GM19452 (cell line): ENCODE measurements around the gene TMEM220.

Experiments used
- ATAC-seq: cut with Tn5 transposase; IDR thresholded peaks from one replicate; pipeline ENCODE4 v1.9.1; 2021; ENCODE audit not compliant: unreplicated experiment

TMEM220 gene

GRCh38 chr17:10729334-10730193, at the start of gene TMEM220:
Gene TMEM220, minus strand, starts transcription at chr17:10730023. Its CDS starts 172 bp downstream, at chr17:10729851.
- peak; percentile 81 for ATAC-seq

GRCh38 chr17:10779609-10780008, 49.8 kb upstream of the TMEM220 start:
- ATAC-seq, result no peak

GRCh38 chr17:10777890-10778289, 48.1 kb upstream of the TMEM220 start:
- ATAC-seq, result no peak

GRCh38 chr17:10777131-10777807, 47.4 kb upstream of the TMEM220 start:
- ATAC-seq, result no peak

GRCh38 chr17:10776381-10776780, 46.6 kb upstream of the TMEM220 start:
- no peak for ATAC-seq

GRCh38 chr17:10775740-10776356, 46.0 kb upstream of the TMEM220 start:
- ATAC-seq, result no peak

- no peak for ATAC-seq
Measured at GRCh38 chr17:10775058-10775457, 45.2 kb upstream of the TMEM220 start.

GRCh38 chr17:10773391-10773790, 43.6 kb upstream of the TMEM220 start:
- ATAC-seq, result no peak

- no peak for ATAC-seq
Measured at GRCh38 chr17:10772425-10773380, 42.9 kb upstream of the TMEM220 start.

- no peak for ATAC-seq
Measured at GRCh38 chr17:10771148-10771547, 41.3 kb upstream of the TMEM220 start.

- no peak for ATAC-seq
Measured at GRCh38 chr17:10769840-10770239, 40.0 kb upstream of the TMEM220 start.

- no peak for ATAC-seq
Measured at GRCh38 chr17:10768750-10769251, 39.0 kb upstream of the TMEM220 start.

- ATAC-seq, result no peak
Measured at GRCh38 chr17:10767232-10767631, 37.4 kb upstream of the TMEM220 start.

- no peak for ATAC-seq
Measured at GRCh38 chr17:10762037-10762436, 32.2 kb upstream of the TMEM220 start.

- ATAC-seq, result no peak
Measured at GRCh38 chr17:10761281-10761680, 31.5 kb upstream of the TMEM220 start.

GRCh38 chr17:10758062-10758461, 28.2 kb upstream of the TMEM220 start:
- no peak for ATAC-seq

GRCh38 chr17:10757647-10758046, 27.8 kb upstream of the TMEM220 start:
- no peak for ATAC-seq

- ATAC-seq, result no peak
Measured at GRCh38 chr17:10757067-10757466, 27.2 kb upstream of the TMEM220 start.

GRCh38 chr17:10756619-10757018, 26.8 kb upstream of the TMEM220 start:
- ATAC-seq, result no peak

- no peak for ATAC-seq
Measured at GRCh38 chr17:10756185-10756584, 26.4 kb upstream of the TMEM220 start.
